GM20431 (cell line): ENCODE measurements around the gene APOL5.
"Not testable (repeated sequence)": the region's sequence is repeated elsewhere in the genome, so short reads cannot be mapped to it uniquely, and the experiment has no call there.

Source experiments
- in situ Hi-C: fragments of 300-500 bp; cut with MseI, MboI; formaldehyde crosslinking; loops from one replicate; pipeline ENCODE4 v1.15.0; 2020; ENCODE audit warnings: low sequenced_read_pairs; ENCODE audit not compliant: unreplicated experiment

APOL5 gene, protein sequence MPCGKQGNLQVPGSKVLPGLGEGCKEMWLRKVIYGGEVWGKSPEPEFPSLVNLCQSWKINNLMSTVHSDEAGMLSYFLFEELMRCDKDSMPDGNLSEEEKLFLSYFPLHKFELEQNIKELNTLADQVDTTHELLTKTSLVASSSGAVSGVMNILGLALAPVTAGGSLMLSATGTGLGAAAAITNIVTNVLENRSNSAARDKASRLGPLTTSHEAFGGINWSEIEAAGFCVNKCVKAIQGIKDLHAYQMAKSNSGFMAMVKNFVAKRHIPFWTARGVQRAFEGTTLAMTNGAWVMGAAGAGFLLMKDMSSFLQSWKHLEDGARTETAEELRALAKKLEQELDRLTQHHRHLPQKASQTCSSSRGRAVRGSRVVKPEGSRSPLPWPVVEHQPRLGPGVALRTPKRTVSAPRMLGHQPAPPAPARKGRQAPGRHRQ

DNA sequence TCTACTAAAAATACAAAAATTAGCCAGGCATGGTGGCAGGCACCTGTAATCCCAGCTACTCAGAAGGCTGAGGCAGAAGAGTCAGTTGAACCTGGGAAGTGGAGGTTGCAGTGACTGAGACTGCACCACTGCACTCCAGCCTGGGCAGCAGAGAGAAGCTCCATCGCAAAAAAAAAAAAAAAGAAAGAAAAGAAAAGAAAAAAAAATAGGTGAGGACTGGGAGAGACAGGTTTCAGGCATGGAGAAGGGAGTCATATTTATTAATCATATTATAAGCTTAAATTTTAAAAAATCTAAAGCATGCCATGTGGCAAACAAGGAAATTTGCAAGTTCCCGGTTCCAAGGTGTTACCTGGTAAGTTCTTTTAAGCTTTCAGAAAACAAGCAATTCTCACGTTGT is at the start of gene APOL5:
APOL5 (plus strand) TSS at position 301 of the 400 bp plus-strand sequence; CDS start at position 301, 0 bp downstream.
- in situ Hi-C loops: no loop called here

DNA sequence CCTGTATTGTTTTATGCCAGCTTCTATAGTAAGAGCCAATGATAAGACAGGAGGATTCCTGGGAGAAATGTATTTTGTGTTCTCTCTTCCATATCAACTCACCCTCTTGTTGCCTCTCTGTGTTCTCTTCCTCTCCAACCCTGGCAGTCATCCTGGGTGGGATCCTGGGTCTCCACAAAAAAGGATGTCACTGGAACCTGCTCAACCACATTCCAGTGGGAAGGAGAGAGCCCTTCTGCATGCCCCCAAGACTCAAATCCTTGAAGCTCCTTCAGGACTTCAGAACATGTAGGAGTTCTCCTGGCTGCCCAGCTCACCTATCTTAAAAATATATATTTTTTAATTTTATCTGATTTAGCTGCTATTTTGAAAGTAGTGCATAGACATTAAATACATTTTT is 43.3 kb upstream of the APOL5 start:
- in situ Hi-C loops: no loop called here

DNA sequence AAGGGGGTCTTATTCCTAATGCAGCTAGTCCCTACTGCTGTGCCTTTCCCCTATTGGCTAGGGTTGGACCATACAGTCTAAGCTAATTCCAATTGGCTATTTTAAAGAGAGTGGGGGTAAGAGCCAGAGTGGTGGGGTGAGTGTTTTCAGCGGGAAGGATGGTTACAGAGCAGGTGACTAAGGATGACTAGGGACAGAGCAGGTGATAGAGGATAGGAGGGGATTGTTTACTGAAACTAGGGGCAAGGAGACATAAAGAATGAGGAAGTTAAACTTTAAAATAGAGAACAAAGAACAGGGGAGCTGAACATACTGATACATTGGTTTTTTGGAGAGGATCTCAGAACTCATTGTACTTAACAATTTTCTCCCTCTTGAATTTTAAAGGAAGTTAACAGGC is 41.6 kb upstream of the APOL5 start:
- in situ Hi-C loops: not testable (repeated sequence)

DNA sequence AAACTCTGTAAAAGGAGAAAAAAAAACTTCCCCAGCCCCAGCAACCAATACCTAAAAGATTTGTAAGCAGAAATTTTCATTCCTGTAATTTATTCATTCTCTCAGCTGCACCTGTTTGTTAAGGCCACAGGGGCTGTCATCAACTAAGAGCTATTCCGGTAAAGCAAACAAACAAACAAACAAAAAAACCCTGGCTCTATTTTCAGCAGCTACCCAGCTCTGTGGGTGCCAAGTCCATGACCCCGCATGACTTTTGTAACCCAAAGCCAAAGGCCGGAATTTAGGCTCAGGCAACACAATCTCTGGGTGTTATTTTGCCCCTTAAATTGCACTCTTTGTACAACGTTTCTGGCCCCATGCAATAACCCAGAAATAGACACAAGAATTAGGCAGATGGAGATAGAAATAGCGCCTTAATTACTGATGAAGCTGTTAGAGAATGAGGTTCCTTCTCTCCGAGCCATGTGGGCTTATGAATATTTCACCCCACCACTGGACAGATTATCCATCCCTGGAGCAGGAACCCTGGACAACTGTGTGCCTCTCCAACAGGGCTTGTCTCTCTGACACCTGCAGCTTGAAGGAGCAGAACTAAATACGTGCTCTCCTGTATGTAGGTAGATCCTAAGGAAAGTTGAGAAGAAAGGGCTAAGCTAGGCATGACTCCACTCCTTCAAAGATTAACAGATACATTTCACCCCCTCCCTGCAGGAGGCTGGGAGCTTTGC is 40.0 kb upstream of the APOL5 start:
- in situ Hi-C loops: no loop called here

DNA sequence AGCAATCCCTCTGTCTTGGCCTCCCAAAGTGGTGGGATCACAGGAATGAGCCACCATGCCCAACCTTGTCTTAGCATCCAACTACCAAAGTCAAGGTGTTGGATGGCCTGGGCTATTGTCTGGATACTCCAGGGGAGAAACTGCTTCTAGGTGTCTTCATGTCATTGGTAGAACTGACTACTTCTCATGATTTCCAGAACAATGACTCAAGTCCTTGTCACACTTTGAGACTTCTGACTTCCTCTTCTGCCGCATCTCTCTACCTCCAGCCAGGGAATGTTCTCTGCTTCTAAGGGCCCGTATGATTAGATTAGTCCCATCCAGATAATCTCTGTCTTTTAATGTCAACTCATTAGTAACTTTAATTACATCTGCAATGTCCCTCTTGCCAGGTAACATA is 38.8 kb upstream of the APOL5 start:
- in situ Hi-C loops: no loop called here

DNA sequence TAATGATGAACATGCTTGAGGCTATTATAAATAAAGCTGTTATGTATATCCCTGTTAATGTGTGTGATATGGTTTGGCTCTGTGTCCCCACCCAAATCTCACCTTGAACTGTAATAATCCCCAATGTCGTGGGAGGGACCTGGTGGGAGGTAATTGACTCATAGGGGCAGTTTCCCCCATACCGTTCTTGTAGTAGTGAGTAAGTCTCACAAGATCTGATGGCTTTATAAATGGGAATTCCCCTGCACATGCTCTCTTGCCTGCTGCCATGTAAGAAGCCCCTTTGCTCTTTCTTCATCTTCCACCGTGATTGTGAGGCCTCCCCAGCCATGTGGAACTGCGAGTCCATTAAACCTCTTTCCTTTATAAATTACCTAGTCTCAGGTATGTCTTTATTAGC is 38.2 kb upstream of the APOL5 start:
- in situ Hi-C loops: not testable (repeated sequence)

DNA sequence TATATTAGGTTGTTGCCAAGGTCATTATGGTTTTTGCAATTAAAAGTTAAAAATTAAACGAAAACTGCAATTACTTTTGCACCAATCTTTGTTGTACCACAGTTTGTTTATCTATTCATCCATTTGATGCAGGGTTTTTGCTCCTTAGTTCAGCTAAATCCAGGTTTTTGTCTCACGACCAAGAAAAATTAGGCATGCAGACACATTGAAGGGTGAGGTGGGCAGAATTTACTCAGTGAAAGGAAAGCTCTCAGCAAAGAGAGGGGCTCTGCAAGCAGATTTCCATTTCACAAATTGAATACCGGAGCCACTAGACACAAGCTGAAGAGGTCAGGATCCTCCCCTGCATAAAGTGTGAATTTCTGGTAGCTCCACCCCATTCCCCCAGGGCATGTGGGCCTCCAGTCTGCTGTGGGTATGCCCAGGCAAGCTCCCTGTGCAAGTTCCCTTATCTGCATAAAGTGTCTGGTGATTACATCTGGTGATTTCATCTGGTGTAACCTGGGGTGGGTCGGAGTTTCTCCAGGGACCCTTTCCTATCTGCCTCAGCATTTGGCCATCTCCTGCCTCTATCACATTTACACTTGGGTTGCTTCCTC is 36.1 kb upstream of the APOL5 start:
- in situ Hi-C loops: no loop called here

DNA sequence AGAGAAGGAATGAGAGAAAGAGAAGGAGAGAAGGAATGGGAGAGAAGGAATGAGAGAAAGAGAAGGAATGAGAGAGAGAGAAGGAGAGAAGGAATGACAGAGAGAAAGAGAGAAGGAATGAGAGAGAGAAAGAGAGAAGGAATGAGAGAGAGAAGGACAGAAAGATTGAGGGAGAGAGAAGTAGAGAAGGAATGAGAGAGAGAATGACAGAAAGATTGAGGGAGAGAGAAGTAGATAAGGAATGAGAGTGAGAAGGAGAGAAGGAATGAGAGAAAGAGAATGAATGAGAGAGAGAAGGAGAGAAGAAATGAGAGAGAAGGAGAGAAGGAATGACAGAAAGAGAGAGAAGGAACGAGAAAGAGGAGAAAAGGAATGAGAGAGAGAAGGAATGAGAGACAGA is 34.1 kb upstream of the APOL5 start:
- in situ Hi-C loops: no loop called here

DNA sequence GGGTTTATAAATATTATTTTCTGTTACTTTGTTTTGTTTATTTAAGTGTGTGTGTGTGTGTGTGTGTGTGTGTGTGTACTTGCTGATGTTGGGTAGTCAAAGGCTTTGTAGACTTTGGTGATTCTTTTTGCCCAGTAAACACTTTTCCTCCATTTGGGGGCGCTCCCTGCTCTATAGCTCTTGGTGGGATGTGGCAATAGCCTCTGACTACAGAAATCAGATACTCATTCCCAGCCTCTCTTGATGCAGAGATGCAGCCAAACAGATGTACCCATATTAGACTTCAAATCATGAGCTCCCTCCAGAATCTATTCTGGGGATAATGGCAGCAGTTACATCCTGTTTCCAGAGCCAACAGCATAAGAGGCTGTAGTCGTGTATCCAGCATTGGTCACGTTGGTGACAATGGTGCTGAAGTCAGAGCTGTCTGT is 33.4 kb upstream of the APOL5 start:
- in situ Hi-C loops: no loop called here

DNA sequence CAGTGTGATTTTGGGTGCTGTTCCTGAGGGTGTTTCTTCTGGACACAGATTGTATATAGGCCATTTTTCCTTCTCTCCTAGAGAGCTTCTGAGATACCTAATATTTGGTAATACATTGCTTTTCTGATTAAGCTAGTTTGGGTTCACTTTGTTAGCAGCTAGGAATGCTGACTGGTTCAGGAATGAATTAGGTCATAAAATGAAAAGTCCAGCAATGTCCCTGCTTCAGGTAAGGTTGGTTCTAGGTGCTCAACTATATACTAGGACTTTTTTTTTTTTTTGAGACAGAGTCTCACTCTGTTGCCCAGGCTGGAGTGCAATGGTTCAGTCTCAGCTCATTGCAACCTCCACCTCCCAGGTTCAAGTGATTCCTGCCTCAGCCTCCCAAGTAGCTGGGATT is 32.9 kb upstream of the APOL5 start:
- in situ Hi-C loops: no loop called here

DNA sequence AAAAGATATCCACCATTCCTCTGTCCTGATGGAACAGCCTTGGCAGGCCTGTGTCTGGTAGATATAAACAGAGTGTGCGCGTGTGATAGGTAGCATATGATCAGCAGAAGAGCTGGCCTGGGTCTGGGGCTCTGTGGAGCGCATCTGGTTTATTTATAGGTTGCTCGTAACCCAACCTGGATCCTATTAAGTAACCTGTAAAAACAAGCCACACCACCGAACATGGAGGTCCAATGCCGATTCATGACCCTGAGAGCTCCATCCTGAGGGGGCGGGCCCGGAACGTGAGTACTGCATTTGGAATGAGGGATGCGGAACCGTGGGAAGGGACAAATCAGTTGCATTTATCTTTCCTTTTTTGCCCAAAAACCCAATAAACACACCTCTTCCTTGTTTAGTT is 31.9 kb upstream of the APOL5 start:
- in situ Hi-C loops: no loop called here

DNA sequence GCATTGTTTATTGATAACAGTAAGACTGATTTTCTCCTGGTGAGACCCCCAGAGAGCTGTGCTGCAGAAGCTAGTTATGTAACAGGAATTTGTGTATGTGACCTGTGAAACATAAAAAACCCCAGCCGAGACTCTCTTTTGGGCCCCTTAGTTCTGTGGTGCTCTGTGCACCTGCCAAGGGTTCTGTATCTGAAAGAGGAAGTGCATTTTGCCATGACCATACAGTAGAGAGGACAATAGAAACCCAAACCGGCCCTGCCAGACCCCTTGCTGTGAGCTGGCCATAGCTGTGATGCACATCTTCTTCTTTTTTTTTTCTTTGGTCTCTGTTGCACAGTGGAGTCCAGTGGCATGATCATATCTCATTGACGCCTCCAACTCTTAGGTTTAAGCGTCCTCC is 31.4 kb upstream of the APOL5 start:
- in situ Hi-C loops: no loop called here

DNA sequence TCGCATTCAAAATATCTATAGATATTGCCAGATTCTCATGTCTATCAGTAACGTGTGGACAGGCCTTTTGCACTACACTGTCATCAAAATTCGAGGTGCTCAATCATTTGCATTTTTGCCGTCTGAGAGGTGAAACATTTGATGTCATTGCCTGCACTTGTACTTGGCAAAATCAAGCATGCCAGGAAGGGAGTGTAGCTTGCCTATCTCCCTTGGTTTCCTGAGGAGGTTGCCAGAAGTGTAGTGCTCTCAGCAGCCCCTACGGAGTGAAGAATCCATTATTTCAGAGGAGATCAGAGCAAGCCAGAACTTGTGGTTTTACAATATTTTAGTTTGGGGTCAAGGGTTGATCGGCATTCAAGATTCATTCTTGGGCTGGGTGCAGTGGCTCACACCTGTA is 30.2 kb upstream of the APOL5 start:
- in situ Hi-C loops: no loop called here

DNA sequence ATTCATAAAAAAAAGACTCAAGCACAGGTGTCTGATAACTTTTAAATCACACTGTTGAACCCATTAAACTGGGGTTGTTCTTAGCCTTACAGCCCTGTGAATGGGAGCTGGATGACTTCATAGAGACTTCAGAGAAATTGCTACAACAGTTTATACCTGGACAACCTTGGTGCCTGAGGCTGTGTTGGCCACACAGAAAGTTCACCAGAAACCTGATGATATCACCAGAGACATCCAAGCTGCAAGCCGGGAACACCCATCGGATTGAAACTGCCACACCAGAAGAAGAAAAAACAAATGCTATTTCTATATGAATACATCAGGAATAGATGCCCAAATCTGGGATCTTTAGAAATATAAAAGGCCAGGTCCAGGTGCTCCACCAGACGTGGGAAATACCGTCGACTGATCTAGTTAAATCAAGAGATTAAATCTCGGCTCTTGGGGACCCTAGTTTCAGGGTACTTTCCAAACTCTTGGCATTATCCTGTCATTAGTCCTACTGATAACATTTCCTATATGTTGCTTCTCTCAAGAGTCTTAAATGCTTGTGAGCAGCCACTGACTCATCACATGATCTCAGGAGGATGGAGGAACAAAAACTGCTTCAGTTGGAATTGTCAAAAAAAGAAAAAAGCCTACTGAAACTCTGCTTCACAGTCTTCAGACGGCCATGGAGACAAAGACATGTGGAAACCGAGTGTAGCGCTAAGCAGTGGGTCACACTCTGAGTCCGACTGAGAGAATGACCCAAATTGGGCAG is 28.6 kb upstream of the APOL5 start:
- in situ Hi-C loops: no loop called here

DNA sequence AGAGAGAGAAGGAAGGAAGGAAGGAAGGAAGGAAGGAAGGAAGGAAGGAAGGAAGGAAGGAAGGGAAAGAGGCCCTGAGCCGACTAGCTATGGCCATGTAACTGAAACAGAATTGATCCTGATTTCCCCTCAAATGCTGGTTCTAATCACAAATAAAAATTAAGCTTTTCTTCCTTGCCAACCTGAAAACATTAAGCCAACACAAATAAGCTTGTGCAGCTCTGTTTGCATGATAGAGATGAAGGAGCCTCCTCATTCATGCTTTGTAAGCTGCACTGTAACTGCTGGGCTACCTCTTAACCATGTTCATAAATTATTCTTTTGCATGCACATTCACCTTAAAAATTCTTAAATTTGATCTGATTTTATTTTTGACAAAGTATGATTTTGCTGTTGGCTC is 27.7 kb upstream of the APOL5 start:
- in situ Hi-C loops: no loop called here

DNA sequence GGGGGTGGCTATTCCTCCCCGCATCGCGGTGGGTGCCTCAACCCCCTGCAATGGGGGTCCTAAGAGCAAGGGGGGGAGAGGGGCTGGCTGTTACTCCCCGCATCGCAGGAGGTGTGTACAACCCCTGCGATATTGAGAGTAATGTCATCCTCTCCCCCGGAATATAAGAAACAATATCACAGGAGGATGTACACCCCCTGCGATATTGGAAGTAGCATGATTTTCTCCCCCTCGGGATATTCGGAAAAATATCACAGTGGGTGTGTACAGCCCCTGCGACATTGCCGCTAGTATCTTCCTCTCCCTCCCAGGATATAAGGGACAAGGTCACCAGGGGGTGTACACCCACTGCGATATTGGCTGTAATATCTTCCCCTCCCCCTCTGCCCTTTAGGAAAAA is 22.5 kb upstream of the APOL5 start:
- in situ Hi-C loops: no loop called here

DNA sequence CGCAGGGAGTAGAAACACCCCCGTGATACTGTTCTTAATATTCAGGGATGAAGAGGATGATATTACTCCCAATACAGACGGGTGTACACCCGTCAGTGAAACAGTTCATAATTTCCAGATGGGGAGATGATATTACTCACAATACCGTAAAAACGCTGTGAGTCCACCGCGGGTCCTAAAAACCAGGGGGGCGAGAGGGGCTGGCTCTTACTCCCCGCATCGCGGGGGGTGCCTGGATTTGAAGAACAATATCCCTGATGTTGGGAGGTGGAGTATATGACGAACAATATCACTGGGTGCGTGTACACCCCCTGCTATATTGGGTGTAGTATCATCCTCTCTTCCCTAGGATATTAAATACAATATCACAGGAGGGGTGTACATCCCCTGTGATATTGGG is 20.5 kb upstream of the APOL5 start:
- in situ Hi-C loops: no loop called here

DNA sequence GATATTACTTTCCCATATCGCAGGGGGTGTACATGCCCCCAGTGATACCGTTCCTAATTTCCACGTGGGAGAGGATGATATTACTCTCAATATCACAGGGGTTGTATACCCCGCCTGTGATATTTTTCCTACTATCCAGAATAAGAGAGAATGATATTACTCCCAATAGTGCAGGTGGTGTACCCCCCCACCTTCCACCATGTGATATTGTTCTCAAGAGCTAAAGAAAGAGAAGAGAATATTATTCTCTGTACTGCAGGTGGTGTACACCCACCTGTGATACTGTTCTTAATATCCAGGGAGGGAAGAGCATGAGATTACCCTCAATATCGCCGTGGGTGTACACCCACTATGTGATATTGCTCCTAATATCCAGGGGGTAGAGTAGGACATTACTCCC is 17.8 kb upstream of the APOL5 start:
- in situ Hi-C loops: not testable (repeated sequence)

DNA sequence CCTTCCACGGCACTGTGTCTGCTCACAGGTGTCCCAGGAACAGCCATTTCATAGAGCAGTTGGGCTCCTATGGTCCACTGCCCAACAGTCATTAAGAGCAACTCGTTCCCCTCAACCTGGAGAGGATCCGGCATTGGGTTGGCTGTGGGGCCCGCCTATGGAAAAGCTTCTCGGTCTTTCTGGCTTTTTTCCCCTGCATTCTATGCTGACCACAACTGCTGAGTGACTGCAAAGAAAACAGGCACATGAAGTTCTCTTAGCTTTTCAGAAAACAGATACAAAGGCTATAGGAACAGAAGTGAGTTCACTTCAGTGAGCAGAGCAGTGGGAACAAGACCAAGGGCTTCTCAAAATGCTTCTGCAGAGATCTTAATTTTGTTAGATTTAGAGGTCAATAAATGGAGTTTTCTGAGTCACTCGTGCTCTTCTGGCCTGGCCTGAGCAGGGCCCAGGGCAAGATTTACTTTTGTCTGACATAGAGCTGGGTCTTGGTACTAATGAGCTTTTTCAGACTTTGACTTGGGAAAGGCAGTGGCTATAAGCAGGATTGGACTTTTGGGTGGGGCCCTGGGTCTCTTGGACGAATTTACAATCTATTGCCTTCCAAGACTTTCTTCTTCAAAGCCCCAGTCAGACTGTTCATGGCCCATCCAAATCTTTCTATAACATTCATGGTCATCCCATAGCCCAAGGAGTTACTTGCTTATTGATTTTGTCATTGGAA is 13.6 kb upstream of the APOL5 start:
- in situ Hi-C loops: no loop called here

DNA sequence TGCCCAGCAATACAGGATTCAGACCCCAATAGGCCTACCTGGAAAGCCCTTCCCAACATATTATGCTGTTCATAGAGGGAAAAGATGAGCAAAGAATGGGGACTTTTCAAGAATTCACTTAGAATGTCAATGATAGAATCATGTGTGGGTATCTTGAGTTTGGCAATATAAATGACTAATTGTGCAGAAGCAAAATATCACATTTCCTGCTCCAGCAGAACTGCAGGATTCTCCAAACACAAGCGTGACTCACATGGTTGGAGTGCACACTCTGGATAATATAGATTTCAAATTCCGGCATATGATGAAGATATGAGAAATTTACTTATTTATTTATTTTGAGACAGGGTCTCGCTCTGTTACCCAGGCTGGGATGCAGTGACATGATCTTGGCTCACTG is 12.5 kb upstream of the APOL5 start:
- in situ Hi-C loops: no loop called here
